Right renal pelvis (tissue), 4 donors: ENCODE measurements around the gene KLHL12. TPM values are rescaled to one million over a fixed set of nuclear protein-coding genes. Genes with fewer than 3 reads are reported as not detected.
"Not testable (repeated sequence)": the region's sequence is repeated elsewhere in the genome, so short reads cannot be mapped to it uniquely, and the experiment has no call there.

Experiments used
- DNase-seq, 4 donors: peaks; one replicate each; pipeline ENCODE4 v3.0.0-alpha.2; 2013; ENCODE audit warnings: low read depth in 4 of 4, low spot score in 3 of 4, missing footprints in 1 of 4
- polyA plus RNA-seq, 4 donors: library from polyadenylated mRNA; unstranded; fragments of 120-200 nt; gene quantifications; one replicate each; pipeline ENCODE4 v1.2.1, GENCODE V29; 2013; ENCODE audit not compliant: insufficient read length in 4 of 4

The KLHL12 gene
- polyA plus RNA-seq, 4 donors: 35.6 to 45.8 (median 43.1) TPM

- no peak for DNase-seq
These were observed 25.1 kb upstream of the KLHL12 start for GRCh38 chr1:202952099-202952498.

- no peak for DNase-seq
These were observed 24.4 kb upstream of the KLHL12 start for GRCh38 chr1:202951437-202951836.

GRCh38 chr1:202945483-202945882 lies 18.4 kb upstream of the KLHL12 start:
- no peak for DNase-seq

GRCh38 chr1:202944438-202944921 lies 17.4 kb upstream of the KLHL12 start:
- DNase-seq: no peak

GRCh38 chr1:202942426-202942825 lies 15.4 kb upstream of the KLHL12 start:
- DNase-seq: no peak

GRCh38 chr1:202941372-202941771 lies 14.3 kb upstream of the KLHL12 start:
- DNase-seq: no peak

- no peak for DNase-seq
These were observed 13.5 kb upstream of the KLHL12 start for GRCh38 chr1:202940561-202940960.

GRCh38 chr1:202938287-202938925 lies 11.4 kb upstream of the KLHL12 start:
- DNase-seq: no peak

- DNase-seq: not testable (repeated sequence)
These were observed 9.4 kb upstream of the KLHL12 start for GRCh38 chr1:202936409-202936808.

- no peak for DNase-seq
These were observed 8.8 kb upstream of the KLHL12 start for GRCh38 chr1:202935844-202936243.

- no peak for DNase-seq
These were observed 7.7 kb upstream of the KLHL12 start for GRCh38 chr1:202934755-202935154.

- no peak for DNase-seq
These were observed 5.4 kb upstream of the KLHL12 start for GRCh38 chr1:202932476-202932875.

- no peak for DNase-seq
These were observed 3.5 kb downstream of the KLHL12 start for GRCh38 chr1:202923533-202923932.

- no peak for DNase-seq
These were observed 7.4 kb downstream of the KLHL12 start for GRCh38 chr1:202919615-202920014.

GRCh38 chr1:202915146-202915545 lies 11.9 kb downstream of the KLHL12 start:
- no peak for DNase-seq

- not testable (repeated sequence) for DNase-seq
These were observed 14.6 kb downstream of the KLHL12 start for GRCh38 chr1:202912476-202912875.

- no peak for DNase-seq
These were observed 17.5 kb downstream of the KLHL12 start for GRCh38 chr1:202909494-202909893.

GRCh38 chr1:202908998-202909397 lies 18.0 kb downstream of the KLHL12 start:
- no peak for DNase-seq

- no peak for DNase-seq
These were observed 21.7 kb downstream of the KLHL12 start for GRCh38 chr1:202905331-202905730.

GRCh38 chr1:202903808-202904207 lies 23.2 kb downstream of the KLHL12 start:
- DNase-seq: not testable (repeated sequence)

GRCh38 chr1:202901555-202901954 lies 25.5 kb downstream of the KLHL12 start:
- no peak for DNase-seq

GRCh38 chr1:202892501-202892900 lies 34.5 kb downstream of the KLHL12 start:
- DNase-seq: no peak

GRCh38 chr1:202890392-202890791 lies 36.6 kb downstream of the KLHL12 start:
- DNase-seq: no peak
